RPMI8226 (cell line): ENCODE results near the gene SHKBP1.
"Not testable (repeated sequence)": the region's sequence is repeated elsewhere in the genome, so short reads cannot be mapped to it uniquely, and the experiment has no call there.

Source experiments
- DNase-seq: peaks from one replicate; pipeline ENCODE4 v3.0.0-alpha.2; 2015

The SHKBP1 gene

GRCh38 chr19:40555978-40556689 lies 20.5 kb upstream of the SHKBP1 start:
- DNase-seq = no peak

DNA sequence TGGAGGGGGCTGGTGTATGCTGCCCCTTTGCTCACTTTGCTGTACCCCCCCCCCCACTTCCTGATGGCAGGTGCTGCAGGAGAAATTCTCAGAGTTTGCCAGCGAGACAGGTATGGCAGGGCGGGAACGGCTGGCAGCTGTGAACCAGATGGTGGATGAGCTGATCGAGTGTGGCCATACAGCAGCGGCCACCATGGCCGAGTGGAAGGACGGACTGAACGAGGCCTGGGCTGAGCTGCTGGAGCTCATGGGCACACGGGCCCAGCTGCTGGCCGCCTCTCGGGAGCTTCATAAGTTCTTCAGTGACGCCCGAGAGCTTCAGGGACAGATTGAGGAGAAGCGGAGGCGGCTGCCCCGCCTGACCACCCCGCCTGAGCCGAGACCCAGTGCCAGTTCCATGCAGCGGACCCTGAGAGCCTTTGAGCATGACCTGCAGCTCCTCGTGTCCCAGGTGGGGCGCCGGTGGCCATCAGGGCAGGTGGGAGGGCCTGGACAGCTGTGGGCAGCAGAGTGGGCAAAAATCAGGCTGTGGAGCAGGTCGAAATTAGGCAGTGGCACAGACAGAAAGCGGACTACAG lies 19.6 kb upstream of the SHKBP1 start:
- no peak for DNase-seq

DNA sequence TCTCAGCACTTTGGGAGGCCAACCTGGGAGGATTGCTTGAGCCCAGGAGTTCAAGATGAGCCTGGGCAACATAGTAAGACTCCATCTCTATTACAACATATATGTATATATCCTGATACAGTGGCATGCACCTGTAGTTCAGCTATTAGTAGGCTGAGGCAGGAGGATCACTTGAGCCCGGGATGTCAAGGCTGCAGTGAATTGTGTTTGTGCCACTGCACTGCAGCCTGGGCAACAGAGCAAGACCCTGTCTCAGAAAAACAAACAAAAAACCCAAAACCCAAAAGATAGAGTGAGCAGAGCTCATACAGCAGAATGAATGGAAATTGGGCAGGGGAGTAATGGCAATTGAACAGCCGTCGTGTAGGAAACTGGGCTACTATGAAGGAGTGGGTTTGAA lies 17.3 kb upstream of the SHKBP1 start:
- DNase-seq = no peak

- DNase-seq = peak; percentile 11
These were observed 16.6 kb upstream of the SHKBP1 start for GRCh38 chr19:40560092-40560507.

- no peak for DNase-seq
These were observed 14.7 kb upstream of the SHKBP1 start for GRCh38 chr19:40561947-40562346.

GRCh38 chr19:40564535-40564934 lies 12.1 kb upstream of the SHKBP1 start:
- not testable (repeated sequence) for DNase-seq

DNA sequence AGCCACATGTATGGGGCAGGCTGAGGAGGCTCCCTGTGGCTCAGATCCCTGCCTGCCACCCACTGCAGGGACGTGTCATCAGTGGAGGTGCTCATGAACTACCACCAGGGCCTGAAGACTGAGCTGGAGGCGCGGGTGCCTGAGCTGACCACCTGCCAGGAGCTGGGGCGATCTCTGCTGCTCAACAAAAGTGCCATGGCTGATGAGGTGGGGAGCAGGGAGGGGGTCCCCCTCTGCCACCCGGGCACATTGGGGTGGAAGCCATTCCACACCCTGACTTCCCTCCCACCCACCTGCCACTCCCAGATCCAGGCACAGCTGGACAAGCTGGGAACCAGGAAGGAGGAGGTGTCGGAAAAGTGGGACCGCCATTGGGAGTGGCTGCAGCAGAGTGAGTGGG lies 11.3 kb upstream of the SHKBP1 start:
- DNase-seq = no peak

- DNase-seq = no peak
These were observed 10.7 kb upstream of the SHKBP1 start for GRCh38 chr19:40565910-40566495.

GRCh38 chr19:40567040-40567749 lies 9.5 kb upstream of the SHKBP1 start:
- DNase-seq = no peak

DNA sequence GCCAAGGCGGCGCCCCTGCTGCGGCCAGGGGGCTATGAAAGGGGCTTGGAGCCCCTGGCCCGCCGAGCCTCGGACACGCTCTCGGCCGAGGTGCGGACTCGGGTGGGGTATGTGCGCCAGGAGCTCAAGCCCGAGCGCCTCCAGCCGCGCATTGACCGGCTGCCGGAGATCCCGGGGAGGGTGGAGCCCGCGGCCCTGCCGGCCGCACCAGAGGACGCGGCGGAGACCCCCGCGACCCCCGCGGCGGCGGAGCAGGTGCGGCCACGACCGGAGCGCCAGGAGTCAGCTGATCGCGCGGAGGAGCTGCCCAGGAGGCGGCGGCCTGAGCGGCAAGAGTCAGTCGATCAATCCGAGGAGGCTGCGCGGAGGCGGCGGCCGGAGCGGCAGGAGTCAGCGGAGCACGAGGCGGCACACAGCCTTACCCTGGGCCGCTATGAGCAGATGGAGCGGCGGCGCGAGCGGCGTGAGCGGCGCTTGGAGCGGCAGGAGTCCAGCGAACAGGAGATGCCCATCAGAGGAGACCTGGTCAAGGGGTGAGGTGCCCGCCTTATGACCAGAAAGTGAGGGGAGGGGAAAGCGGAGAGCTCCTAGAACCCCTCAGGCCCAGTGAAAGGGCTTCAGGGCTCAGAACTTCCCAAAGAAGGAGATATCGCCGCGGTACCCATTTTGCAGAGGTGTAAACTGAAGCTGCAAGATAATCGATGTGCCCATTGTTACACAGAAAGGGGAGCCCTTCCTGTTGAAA lies 8.8 kb upstream of the SHKBP1 start:
- DNase-seq = no peak

DNA sequence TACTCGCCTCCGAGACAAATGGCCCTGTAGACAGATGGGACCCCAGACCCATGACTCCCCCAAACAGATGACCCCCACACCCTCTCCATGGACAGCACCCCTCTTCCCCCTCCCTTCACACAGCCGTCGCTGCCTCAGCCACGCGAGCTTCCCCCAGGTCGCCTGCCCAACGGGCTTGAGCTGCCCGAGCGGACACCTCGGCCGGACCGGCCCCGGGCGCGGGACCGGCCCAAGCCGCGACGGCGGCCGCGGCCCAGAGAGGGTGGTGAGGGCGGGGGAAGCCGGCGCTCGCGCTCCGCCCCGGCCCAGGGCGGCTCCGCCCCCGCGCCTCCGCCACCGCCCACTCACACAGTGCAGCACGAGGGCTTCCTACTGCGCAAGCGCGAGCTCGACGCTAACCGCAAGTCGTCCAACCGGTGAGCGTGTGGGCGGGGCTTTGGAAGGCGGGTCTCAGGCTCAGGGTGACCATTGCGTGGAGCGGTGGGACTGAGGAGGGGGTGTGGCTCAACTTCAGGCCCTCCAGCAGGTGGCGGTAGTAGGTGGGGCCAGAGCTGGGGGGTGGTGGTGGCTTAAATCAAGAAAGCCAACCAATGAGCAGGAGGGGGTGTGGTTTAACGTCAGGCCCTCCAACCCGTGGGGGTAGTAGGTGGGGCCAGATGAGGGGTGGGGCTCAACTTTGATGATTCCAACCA lies 6.2 kb upstream of the SHKBP1 start:
- peak; percentile 98 for DNase-seq

GRCh38 chr19:40571005-40571318 lies 5.7 kb upstream of the SHKBP1 start:
- DNase-seq = no peak

GRCh38 chr19:40571831-40572495 lies 4.7 kb upstream of the SHKBP1 start:
- DNase-seq = no peak

- no peak for DNase-seq
These were observed 1.3 kb upstream of the SHKBP1 start for GRCh38 chr19:40575326-40575725.

DNA sequence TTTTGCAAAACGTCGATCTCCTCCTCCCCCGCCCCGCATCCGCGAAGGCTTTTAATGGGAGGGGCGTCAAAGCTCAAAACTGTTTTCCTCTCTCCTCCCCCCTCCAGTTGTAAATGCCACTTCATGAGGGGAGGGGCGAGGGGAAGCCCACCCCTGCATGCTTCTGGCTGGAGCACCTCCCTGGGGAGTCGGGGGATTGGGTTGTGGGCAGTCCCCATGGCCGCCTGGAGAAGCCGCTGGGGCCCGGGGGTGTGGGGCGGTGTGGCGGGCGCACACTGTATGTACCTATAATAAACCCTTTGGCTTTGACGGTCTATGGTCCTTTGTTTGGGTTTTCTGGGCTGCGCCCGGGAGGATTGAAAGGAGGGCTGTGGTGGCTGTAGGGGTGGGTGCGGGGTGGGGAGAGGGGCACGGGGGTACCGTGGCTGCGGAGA lies 505 bp upstream of the SHKBP1 start:
- DNase-seq = peak; percentile 18

GRCh38 chr19:40578442-40578908 lies 1.8 kb downstream of the SHKBP1 start:
- no peak for DNase-seq

GRCh38 chr19:40580619-40581018 lies 3.9 kb downstream of the SHKBP1 start:
- DNase-seq = no peak

GRCh38 chr19:40581531-40581930 lies 4.9 kb downstream of the SHKBP1 start:
- no peak for DNase-seq

GRCh38 chr19:40582467-40582866 lies 5.8 kb downstream of the SHKBP1 start:
- no peak for DNase-seq

- no peak for DNase-seq
These were observed 6.6 kb downstream of the SHKBP1 start for GRCh38 chr19:40583283-40583682.

DNA sequence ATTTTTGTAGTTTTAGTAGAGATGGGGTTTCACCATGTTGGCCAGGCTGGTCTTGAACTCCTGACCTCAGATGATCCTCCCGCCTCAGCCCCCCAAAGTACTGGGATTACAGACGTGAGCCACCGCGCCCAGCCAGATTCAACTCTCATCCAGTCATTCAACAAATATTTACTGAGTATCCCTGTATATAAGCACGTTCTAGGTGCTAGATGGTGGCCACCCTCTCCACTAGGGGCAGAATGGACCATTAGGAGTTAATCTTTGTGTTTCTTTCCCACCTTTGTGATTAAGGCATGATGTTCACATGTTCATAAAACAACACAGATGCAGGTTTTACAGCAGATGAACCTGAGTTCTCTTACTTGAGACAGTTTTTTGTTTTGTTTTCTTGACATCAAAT lies 7.3 kb downstream of the SHKBP1 start:
- DNase-seq = no peak
